G401 (cell line): Measurements from ENCODE around the gene THADA. TPM values are rescaled to one million over a fixed set of nuclear protein-coding genes. Genes with fewer than 3 reads are reported as not detected.

Experiments used
- DNase-seq: peaks from one replicate; pipeline ENCODE4 v3.0.0-alpha.2; 2015; ENCODE audit warnings: low spot score
- in situ Hi-C: cut with HindIII; loops from 2 replicates; pipeline ENCODE4 v1.10.0; 2016; ENCODE audit warnings: low sequenced_read_pairs, mixed read lengths
- total RNA-seq: library from RNA; depleted of rRNA; stranded (reverse); fragments of >200 nt; shearing (Covaris generic); gene quantifications from 2 replicates; pipeline ENCODE4 v1.2.3, GENCODE V29; 2014

Gene THADA
- total RNA-seq, 1 experiment from 2014 or later, result 35.9 TPM

DNA sequence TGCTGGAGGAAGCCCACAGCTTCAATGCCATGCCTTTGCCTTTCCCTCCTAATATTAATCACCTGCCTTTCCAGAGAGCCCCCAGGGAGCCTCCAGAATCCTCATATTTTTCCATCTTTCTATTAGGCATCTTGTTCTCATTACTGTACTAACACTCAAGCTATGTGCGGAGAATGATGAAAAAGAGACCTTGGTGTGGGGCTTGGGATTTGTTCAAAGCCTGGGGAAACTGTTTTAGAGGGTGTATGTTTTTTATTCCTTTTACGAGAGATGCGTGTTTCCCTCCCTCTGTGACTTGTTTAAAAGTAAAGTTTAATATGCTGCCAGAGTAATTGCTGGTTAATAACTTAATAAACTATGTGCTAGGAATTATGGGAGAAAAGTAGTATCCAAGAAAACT lies 267.0 kb downstream of the THADA start:
- in situ Hi-C loops, result no loop called here

DNA sequence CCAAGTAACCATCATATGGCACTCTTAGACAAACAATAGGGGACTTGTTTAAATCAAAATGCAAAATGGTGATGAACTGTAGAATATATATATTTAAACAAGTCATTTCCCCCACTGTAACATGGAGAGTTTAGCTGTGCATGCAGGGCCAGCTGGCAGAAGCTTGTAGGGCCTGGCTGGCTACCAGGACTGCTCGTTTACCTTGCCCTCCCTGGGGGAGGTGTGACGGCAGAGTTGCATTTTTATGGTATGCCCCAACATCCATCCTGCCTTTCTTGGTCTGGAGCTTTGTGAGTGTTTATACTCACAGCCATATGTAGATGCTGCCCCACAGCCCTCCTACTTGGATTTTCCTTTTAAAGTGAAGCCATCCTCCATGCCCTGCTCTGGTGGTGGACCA lies 267.7 kb downstream of the THADA start:
- in situ Hi-C loops, result no loop called here
- peak; percentile 59 for DNase-seq

More for the DNA sequence above, 267.0 kb downstream of the THADA start:
- no peak for DNase-seq

DNA sequence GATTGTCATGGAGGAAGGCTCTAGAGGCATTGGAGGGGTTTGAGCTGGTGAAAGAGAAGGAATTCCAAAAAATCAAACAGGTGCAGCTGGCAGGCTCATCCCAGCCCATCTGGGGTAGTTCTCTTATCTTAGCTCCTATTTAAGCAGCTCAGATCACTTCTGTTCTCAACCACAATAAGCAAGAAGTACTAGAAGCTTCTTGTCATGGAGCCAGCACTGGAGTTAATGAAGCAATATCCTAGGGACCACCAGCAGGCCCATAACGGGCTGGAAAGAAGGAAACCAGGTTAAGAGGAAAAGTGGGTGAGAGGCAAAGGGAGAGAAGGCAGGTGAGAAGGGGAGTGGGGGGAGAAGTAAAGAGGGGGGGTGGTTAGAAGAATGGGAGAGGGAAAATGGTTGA lies 268.7 kb downstream of the THADA start:
- in situ Hi-C loops, result no loop called here

DNA sequence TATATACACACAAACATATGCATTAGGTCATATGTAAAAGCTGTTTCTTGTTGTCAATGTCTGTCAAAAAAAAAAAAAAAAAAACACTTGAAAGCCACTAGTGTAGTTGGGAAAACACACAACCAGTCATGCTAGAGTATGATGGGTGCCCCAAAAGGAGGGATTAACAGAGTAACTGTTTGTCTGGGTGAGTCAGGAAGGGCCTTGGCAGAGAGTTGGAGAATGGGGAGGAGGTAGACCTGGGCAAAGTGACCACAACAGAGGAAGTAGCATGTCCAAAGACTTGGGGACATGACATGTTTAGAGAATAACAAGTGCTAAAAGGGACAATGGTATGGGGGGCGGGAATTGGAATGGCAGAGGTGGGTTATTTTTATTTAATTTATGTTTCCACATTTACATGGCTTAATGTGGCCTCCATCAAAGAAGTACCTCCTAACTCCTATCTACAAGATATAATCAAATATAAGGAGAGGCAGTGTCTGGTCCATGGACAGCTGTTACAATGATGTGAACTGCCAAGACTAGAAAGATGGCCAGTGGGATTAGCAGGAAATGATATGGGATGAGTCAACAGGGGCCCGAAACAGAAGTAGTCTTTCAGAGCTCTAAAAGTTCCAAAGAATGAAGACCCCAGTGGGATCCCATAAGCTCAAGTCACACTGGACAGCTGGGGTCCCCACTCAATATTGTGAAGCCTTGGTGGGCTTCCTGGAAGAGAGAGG lies 269.6 kb downstream of the THADA start:
- DNase-seq, result no peak
- in situ Hi-C loops, result no loop called here

More for the DNA sequence above, 268.7 kb downstream of the THADA start:
- no peak for DNase-seq

DNA sequence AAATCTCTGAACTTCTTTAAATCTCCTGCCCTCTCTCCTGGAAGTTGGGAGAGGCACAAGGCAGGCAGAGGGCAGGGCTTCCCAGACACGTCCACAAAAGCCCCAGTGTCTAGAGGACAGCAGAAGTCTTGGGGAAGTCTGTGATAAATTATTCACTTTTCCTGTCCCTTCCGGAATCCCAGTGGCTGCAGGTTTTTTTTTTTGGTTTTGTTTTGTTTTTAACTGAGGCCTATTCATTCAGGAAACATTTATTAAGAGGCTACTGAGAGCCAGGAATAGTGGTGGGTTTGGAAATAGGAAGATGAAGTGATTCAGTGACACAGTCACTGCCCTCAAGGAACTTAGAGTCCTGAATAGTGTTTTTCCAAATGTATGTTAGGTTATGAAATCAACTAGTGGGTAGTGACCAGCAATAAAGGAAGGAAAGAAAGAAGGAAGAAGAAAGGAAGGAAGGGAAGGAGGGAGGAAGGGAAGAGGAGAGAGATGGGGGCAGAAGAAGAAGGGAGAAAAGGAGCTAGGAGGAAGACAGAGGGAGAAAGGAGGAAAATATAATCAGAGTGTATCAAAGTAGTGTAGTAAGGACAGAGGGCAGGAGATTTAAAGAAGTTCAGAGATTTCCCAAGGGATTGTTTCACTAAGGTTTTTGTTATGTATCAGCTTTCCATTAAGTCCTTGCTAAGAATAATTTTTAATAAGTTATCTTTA lies 270.6 kb downstream of the THADA start:
- no peak for DNase-seq
- in situ Hi-C loops, result no loop called here

DNA sequence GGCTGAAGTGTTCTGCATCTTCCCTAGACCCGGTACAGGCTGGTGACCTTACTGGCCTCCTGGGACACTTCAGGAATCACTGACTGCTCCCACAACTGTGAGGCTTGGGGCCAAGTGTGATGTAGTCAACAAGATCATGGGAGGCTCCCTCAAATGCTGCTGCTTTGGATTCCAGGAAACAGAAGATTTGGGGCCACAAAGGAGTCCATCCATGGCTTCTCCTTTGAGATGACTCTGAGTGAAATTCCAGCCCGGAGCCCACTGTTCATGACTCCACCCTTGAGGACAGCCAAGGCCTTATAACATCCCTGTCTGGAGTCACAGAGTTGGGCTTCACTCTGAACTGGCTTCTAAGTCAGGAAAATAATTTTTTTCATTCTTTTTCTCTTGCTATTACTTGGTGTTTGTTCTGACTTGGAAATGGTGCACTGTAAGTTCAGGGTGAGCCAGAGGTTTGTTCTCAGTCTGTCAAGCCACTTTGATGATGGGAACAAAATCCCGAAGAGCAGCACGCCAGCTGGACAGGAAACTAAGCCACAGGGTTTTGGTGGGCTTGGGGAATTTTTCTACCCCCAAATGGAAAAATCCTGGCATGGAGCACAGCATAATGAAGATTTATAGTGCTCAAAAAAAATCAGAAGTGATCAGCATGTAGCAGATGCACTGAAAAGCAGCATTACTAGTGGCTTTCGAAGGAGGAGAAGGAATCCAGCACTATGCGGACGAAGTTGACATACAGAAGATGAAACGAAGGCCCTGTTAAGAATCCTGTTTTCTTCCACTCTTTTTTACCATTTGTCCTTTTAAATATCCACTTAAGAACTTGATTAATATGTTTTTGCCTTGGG lies 271.4 kb downstream of the THADA start:
- in situ Hi-C loops, result no loop called here
- DNase-seq, result no peak

DNA sequence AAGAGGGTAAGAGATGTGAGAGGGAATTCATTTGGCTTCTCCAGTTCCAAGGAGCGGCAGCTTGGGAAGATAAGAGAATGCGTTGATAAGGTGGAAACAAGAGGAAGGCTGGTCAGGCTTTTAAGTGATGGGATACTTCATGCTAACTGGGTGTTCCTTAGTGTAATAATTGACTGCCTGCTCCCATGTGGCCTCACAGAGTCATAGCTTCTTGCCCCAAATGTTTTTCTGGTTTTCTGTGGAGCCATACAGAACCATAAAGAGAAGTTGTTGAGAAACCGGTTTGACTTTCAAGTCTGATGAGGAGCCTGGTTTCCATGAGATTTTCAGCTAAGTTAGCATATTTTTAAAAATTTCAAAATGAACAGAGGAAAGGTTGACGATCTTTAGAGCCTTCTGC lies 272.0 kb downstream of the THADA start:
- no peak for DNase-seq
- in situ Hi-C loops, result no loop called here

DNA sequence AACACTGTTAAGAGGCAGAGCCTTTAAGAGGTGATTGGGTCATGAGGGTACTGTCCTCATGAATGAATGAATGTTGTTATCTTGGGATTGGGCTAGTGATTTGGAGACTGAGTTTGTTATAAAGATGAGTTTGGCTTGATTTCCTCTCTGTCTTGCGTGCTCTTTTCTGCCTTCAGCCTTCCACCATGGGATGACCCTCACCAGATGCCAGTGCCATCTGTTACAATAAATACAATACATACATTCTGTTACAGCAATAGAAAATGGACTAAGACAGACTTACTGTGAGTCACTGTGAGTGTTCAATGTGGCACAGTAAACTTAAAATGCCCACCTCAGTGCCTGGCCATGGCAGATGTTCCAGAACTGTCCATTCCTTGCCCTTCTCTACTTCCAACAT lies 274.4 kb downstream of the THADA start:
- in situ Hi-C loops, result no loop called here

DNA sequence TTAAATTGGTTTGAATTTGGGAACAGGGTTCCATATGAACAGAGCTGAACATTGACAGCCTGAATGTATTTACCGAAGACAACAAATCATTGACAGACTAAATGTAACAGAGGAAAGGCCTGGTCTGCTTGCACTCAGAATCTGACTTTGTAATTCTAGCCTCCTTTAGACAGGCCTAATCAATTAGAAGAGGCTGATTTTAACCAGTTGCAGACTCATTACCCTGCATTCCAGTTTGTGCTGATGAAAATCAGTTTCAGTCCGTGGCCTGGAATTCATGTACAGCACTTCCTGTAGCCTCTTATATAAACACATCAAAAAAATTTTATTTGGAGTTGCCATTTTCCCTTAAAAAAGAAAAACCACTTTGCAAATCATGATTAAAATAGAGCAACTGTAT lies 276.3 kb downstream of the THADA start:
- in situ Hi-C loops, result no loop called here
- no peak for DNase-seq

More for the DNA sequence above, 274.4 kb downstream of the THADA start:
- peak; percentile 89 for DNase-seq

DNA sequence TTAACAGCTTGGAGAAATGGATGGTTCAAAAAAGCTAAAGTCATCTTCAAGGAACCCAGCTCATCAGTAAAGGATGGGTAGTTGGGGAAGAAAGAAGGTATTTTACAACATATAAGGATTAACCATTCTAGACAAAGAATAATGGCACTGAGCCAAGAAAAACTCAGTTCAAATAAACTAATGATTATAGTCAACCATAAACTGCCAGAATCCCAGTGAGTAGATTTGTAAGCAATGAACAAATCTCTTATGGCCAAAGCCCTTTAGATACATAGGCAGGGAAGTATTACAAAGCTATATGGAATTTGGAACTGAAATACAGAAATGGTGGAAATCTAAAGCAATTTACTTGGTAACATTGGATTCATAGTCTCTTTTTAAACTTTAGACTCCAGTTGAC lies 277.0 kb downstream of the THADA start:
- in situ Hi-C loops, result no loop called here
- DNase-seq, result no peak

DNA sequence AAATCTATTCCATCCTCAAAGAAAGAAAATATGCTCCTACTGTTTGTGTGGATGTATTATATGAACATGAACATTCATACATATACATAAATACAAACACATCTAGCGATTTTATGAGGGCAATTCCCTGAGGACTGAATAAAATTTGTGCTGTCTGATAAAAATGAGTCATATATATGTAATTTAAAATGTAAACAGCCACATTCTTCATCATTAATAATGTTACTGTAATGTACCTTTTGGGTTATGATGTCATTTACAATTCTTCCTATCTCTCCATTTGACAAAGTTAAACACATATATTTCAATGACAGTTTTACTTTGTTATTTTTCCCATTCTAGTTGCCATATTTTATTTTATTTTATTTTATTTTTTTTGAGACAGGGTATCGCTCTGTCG lies 278.2 kb downstream of the THADA start:
- no peak for DNase-seq
- in situ Hi-C loops, result no loop called here

DNA sequence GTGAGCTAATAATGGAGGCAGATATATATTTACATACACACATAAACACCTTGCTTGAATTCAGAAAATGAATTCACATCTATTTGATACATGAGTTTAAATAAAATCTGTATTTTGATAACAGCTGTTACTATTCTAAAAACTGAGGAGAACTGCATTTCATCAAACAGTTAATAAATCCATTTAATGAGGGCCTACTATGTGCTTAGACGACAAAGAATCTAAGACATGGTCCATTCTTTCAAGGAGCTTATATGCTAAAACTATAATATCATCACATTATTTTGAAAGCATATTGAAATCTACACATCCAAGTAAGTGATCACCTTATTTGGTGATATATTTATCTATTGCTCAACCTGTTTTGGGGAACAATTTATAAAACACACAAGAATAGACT lies 278.6 kb downstream of the THADA start:
- in situ Hi-C loops, result no loop called here
- no peak for DNase-seq

DNA sequence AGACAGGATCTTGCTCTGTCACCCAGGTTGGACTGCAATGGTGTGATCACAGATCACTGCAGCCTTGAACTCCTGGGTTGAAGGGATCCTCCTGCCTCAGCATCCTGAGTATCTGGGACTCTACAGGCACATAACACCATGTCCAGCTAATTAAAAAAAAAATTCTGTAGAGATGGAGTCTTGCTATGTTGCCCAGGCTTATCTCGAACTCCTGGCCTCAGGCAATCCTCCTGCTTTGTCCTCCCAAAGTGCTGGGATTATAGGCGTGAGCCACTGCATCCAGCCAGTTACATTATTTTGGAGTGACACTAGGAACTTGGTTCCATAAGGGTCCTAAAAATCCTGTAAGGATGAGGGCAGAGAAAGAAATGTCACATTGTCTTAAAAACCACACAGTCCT lies 280.4 kb downstream of the THADA start:
- in situ Hi-C loops, result no loop called here
- DNase-seq, result no peak

DNA sequence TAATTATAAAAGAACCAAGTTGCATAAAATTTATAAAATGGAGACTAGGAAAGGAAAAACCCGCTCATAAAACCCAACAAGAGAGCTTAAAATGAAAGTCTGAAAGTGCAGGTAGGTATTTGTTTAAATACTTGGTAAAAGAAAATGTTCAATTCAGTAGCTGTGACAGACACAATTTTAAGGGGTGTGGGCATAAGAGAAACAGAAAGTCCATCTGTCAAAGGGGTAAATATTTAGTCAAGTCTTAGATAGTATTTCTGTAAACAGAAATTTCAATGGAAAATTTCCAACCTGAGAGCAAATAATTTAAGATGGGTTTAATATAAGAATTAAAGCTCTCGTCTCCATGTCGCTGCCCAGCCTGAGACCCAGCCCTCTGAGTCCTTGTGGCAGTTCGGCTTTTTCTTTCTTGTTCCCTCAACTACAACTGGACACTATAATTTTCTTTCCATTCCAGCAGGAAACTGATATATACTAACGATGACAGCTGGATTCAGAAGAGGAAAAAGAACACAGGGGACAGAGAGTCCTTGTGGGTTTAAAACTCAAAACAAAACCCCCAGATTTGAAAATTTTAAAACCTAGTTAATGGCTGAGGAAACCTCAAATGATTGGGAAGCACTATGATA lies 281.4 kb downstream of the THADA start:
- in situ Hi-C loops, result no loop called here
- no peak for DNase-seq

DNA sequence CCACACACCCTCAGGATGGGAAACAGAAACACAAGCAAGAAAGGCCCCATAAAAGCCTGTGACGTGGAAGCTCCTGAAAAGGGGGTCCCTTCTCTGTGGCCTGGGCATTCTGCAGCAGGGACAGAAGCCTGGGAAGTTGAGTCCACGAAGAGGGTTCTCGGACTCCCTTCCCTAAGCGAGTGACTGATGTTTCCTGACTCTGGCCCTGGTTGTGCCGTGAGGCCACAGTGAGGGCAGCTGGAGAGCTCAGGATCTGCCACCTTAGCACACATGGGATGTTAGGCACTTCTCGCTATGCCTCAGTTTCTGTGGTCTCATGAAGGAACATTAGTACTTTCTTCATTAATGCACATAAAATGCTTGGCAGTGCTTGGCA lies 282.2 kb downstream of the THADA start:
- in situ Hi-C loops, result no loop called here
- DNase-seq, result no peak

DNA sequence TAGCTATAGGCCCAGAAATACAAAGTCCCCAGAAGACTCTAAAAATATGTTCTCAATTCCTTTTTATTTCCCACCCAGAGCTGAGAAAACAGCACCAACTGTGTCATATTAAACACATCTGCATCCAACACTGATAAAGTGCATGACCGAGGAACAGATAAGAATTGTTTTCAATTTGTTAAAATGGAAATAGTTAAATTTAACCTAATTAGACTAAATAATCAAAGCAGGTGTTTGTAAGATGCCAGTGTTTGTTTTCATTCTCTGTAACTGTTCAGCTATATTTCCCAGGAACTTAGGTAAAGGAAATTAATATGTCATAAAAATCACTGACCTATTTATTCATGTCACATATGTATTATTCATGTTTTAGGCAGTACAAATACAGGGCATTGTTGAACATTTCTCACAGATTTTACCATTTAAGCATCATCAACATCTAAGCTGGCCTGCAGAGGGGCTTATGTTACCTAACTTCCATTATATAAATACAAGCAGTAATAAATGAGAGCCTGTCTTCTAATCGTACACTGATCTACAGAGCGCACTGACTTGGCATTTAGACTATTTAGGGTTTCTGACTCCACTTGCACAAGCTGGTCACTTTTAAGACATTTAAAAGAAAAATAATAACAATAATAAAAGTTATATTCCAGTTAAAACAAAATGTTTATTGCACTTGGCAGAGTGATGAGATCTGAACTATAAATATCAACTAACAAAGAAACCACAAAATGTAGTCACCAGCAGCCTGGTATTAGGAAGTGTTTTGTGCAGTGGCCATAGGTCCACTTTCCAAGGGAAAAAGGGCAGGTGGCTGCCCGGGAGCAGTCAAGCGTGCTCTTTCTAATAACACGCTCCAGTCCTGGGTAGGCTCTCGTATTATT lies 282.8 kb downstream of the THADA start:
- DNase-seq, result peak; percentile 63
- in situ Hi-C loops, result no loop called here

DNA sequence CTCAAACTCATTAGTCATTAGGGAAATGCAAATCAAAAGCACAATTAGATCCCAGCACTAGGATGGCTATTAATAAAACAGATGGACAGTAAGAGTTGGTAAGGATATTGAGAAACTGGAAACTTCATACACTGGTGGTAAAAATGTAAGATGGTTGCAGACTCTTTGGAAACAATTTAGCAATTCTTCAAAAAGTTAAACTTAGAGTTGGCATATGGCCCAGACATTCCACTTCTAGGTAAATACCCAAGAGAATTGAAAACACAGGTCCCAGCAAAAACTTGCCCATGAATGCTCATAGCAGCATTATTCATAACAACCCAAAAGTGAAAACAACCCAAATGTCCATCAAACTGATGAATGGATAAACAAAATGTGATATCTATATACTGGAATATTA lies 284.6 kb downstream of the THADA start:
- in situ Hi-C loops, result no loop called here
- DNase-seq, result no peak

DNA sequence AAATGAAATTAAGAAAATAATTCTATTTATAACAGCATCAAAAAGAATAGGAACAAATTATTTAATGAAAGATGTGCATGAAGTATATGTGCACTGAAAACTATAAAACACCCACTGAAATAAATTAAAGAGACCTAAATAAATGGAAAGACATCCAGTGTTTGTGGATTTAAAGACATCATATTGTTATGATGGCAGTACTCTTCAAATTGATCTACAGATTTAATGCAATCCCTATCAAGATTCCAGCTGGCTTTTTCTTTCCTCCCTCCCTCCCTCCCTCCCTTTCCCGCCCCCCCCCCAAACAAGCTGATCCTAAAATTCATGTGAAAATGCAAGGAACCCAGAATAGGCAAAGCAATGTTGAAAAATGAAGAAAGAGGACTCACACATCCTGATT lies 285.9 kb downstream of the THADA start:
- DNase-seq, result no peak
- in situ Hi-C loops, result no loop called here

DNA sequence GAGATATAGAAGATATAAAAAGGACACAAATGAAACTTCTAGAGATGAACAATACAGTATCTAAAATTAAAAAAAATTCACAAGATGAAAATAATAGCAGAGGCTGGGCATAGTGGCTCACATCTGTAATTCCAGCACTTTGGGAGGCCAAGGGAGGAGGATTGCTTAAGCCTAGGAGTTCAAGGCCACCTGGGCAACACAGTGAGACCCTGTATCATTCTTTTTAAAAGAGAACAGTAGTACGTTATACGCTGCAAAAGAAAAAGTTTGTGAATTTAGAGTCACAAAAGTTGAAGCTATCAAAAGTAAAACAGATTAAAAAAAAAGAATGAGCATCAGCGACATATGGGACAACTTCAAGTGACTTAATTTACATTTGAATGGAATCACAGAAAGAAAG lies 287.9 kb downstream of the THADA start:
- no peak for DNase-seq
- in situ Hi-C loops, result no loop called here
